OCI-LY1 (cell line): ENCODE measurements around the gene LRRC36.
A peak's percentile ranks its signal among the peaks of the same experiment; 100 is the strongest.
"Not testable (repeated sequence)": the region's sequence is repeated elsewhere in the genome, so short reads cannot be mapped to it uniquely, and the experiment has no call there.

Experiments used
- H2AFZ ChIP-seq: fragments of 200-600 bp; sonication (generic), shearing (Covaris generic); 2 replicates; pipeline ENCODE4 v1.6.0; 2014; ENCODE audit warnings: antibody characterized with exemption, mild to moderate bottlenecking, low read length
- H3F3A ChIP-seq: fragments of 200-600 bp; sonication (generic), shearing (Covaris generic); 2 replicates; pipeline ENCODE4 v1.6.0; 2014; ENCODE audit warnings: mild to moderate bottlenecking, antibody characterized with exemption, low read length, moderate library complexity; ENCODE audit not compliant: insufficient read depth
- H3K27ac ChIP-seq: fragments of 200-600 bp; sonication (generic); 2 replicates; pipeline ENCODE4 v1.5.1; 2014; ENCODE audit warnings: low read length, mixed run types, mild to moderate bottlenecking, low read depth; ENCODE audit not compliant: poor library complexity, severe bottlenecking
- H3K27me3 ChIP-seq: fragments of 200-600 bp; sonication (generic); 2 replicates; pipeline ENCODE4 v1.6.0; 2014; ENCODE audit warnings: antibody characterized with exemption, mild to moderate bottlenecking, low read length, moderate library complexity; ENCODE audit not compliant: insufficient read depth
- H3K36me3 ChIP-seq: fragments of 200-600 bp; sonication (generic); 2 replicates; pipeline ENCODE4 v1.6.1; 2014; ENCODE audit warnings: mild to moderate bottlenecking, antibody characterized with exemption, low read length, moderate library complexity, mixed read lengths; ENCODE audit not compliant: insufficient read depth
- H3K4me1 ChIP-seq: fragments of 200-600 bp; sonication (generic); 2 replicates; pipeline ENCODE4 v1.5.1; 2014; ENCODE audit warnings: mild to moderate bottlenecking, low read length, moderate library complexity; ENCODE audit not compliant: insufficient read depth, severe bottlenecking
- H3K4me2 ChIP-seq: fragments of 200-600 bp; sonication (generic), shearing (Covaris generic); 2 replicates; pipeline ENCODE4 v1.6.1; 2014; ENCODE audit warnings: low read length
- H3K4me3 ChIP-seq: fragments of 200-600 bp; sonication (generic); 2 replicates; pipeline ENCODE4 v1.5.1; 2014; ENCODE audit warnings: low read length, low read depth, mild to moderate bottlenecking, mixed read lengths; ENCODE audit not compliant: poor library complexity, severe bottlenecking
- H3K79me2 ChIP-seq: fragments of 200-600 bp; shearing (Covaris generic); 2 replicates; pipeline ENCODE4 v1.6.1; 2016; ENCODE audit warnings: mixed run types, low read length, mixed read lengths; ENCODE audit not compliant: insufficient read depth
- H3K9ac ChIP-seq: fragments of 200-600 bp; sonication (generic), shearing (Covaris generic); 2 replicates; pipeline ENCODE4 v1.6.1; 2014; ENCODE audit warnings: mild to moderate bottlenecking, low read length, mixed read lengths
- H3K9me2 ChIP-seq: fragments of 200-600 bp; sonication (generic), shearing (Covaris generic); 2 replicates; pipeline ENCODE4 v1.6.1; 2014; ENCODE audit warnings: low read depth, mild to moderate bottlenecking, low read length, mixed read lengths
- H3K9me3 ChIP-seq: fragments of 200-600 bp; shearing (Covaris generic); 2 replicates; pipeline ENCODE4 v1.6.1; 2014; ENCODE audit warnings: low read length, mixed read lengths
- H4K20me1 ChIP-seq: fragments of 200-600 bp; sonication (generic), shearing (Covaris generic); 2 replicates; pipeline ENCODE4 v1.6.0; 2016; ENCODE audit warnings: mild to moderate bottlenecking, low read length; ENCODE audit not compliant: insufficient read depth
- EZH2 ChIP-seq: fragments of 200-600 bp; sonication (generic), shearing (Covaris generic); IDR thresholded peaks from 2 replicates; pipeline ENCODE4 v1.8.0; 2017; ENCODE audit warnings: borderline replicate concordance, mixed run types, mild to moderate bottlenecking, antibody characterized with exemption, low read length, moderate library complexity, mixed read lengths
- TF ChIP-seq, protein P1 (sequence below): fragments of 200-600 bp; sonication (generic), shearing (Covaris generic); IDR thresholded peaks from 2 replicates; pipeline ENCODE4 v1.5.1; 2017; ENCODE audit warnings: mild to moderate bottlenecking, antibody characterized with exemption, low read length, moderate library complexity, mixed read lengths

The LRRC36 gene

DNA sequence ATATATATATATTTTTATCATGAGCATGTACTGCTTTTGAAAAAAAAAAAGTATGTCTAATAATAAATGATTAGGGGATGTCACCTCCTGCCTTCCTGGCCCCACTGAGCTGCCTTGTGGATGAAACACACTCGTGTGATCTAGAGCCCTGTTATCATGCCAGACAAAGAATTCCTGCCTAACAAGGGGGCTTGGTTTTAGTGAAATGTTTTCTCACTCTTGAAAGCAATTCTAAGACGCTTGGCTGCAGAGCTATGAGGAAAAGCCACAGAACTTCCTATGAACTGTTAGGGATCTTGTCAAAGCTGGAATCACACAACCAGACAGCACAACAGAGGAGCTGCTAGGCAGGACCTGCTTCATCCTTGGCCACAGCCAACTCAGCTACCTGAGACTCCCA, 85.7 kb downstream of the LRRC36 start:
- peaks cover 10% of the 10 kb centered on the region for H3K4me1 ChIP-seq
- H3F3A ChIP-seq = no peaks in the 10 kb centered on the region
- peaks cover 5% of the 10 kb centered on the region; the same call in 1 of the 2 replicates for H3K27me3 ChIP-seq
- H3K4me2 ChIP-seq = no peak overlapping the region
- TF ChIP-seq, protein P1, sequence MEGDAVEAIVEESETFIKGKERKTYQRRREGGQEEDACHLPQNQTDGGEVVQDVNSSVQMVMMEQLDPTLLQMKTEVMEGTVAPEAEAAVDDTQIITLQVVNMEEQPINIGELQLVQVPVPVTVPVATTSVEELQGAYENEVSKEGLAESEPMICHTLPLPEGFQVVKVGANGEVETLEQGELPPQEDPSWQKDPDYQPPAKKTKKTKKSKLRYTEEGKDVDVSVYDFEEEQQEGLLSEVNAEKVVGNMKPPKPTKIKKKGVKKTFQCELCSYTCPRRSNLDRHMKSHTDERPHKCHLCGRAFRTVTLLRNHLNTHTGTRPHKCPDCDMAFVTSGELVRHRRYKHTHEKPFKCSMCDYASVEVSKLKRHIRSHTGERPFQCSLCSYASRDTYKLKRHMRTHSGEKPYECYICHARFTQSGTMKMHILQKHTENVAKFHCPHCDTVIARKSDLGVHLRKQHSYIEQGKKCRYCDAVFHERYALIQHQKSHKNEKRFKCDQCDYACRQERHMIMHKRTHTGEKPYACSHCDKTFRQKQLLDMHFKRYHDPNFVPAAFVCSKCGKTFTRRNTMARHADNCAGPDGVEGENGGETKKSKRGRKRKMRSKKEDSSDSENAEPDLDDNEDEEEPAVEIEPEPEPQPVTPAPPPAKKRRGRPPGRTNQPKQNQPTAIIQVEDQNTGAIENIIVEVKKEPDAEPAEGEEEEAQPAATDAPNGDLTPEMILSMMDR = no peak
- no peak for TF ChIP-seq EZH2
- H3K79me2 ChIP-seq = no peaks in the 10 kb centered on the region
- H3K9ac ChIP-seq = no peak overlapping the region
- H3K4me3 ChIP-seq = no peak overlapping the region
- no peaks in the 10 kb centered on the region for H3K9me2 ChIP-seq
- H4K20me1 ChIP-seq = no peaks in the 10 kb centered on the region
- no peak overlapping the region for H3K27ac ChIP-seq
- no peak overlapping the region for H2AFZ ChIP-seq
- H3K9me3 ChIP-seq = no peaks in the 10 kb centered on the region
- H3K36me3 ChIP-seq = no peaks in the 10 kb centered on the region

DNA sequence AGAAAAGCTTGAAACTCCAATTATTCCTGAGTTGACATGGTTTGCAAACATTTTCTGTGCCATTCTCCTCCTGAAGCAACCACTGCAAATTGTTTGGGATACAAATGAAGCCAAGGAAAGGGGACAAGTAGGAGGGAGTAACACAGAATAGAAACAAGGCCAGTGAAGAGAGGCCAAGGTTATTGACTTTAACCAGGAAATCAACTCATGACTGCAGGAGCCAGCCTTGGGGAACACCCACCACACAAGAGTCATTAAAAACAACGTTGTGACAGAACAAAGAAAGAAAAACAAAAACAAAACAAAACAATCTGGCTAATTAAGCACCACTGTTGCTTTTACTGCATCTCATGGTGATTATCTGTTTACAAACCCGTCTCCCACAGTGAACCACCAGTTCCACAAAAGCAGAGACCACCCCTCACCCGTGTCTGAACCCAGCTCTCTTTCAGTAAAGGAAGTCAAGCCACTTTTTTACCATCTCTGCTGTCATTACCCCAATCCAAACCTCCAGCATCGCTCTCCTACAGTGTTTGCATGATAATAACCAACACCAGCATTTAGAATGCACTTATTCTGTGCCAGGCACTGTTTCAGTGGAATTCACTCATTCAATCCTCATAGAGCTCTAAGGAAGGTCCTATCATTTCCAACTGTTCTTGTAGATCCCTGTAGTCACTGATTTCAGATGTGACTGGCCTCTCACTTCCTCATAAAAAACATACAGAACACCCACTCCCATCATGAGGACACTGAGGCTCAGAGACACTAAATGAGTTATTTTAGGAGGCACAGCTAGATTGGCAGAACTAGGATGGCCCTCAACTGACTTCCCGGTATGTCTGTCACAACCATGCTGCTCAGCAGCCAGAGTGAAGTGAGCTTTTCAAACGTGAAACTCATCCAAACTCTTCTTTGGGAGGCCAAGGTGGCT, 87.6 kb downstream of the LRRC36 start:
- Histone ChIP-seq H3K27ac (no peak overlapping the region), H3K9ac (no peak overlapping the region), H3K9me2 (no peaks in the 10 kb centered on the region), H3F3A (no peaks in the 10 kb centered on the region), H3K4me3 (no peak overlapping the region), H3K9me3 (no peaks in the 10 kb centered on the region), H3K36me3 (no peaks in the 10 kb centered on the region), H3K27me3 (peaks cover 7% of the 10 kb centered on the region; the same call in 1 of the 2 replicates), H3K4me1 (peaks cover 10% of the 10 kb centered on the region), H4K20me1 (no peaks in the 10 kb centered on the region), H3K4me2 (no peak overlapping the region), H2AFZ (no peak overlapping the region), H3K79me2 (no peaks in the 10 kb centered on the region)
- TF ChIP-seq, protein P1 = no peak
- no peak for TF ChIP-seq EZH2

DNA sequence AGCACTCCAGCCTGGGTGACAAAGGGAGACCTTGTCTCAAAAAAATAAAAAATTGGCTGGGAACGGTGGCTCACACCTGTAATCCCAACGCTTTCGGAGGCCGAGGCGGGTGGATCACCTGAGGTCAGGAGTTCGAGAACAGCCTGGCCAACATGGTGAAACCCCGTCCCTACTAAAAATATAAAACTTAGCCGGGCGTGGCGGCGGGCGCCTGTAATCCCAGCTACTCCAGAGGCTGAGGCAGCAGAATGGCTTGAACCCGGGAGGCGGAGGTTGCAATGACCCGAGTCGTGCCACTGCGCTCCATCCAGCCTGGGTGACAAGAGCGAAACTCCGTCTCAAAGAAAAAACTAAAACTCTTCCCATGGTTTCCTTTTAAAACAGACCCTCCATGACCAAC, 88.8 kb downstream of the LRRC36 start:
- H3K27ac ChIP-seq, H3K36me3 ChIP-seq, H3K4me3 ChIP-seq, H3K79me2 ChIP-seq, H3F3A ChIP-seq, H3K27me3 ChIP-seq, H2AFZ ChIP-seq, H4K20me1 ChIP-seq, H3K9me3 ChIP-seq, H3K9ac ChIP-seq, H3K9me2 ChIP-seq: not testable (repeated sequence)
- Histone ChIP-seq H3K4me2 (peak overlapping the region; percentile 53; the same call in 1 of the 2 replicates), H3K4me1 (peaks cover 10% of the 10 kb centered on the region)
